H1 (cell line): ENCODE measurements around the gene LHPP. TPM values are rescaled to one million over a fixed set of nuclear protein-coding genes. Genes with fewer than 3 reads are reported as not detected.

ENCODE experiments used
- CEBPB ChIP-seq: IDR thresholded peaks from 2 replicates; pipeline ENCODE4 v1.6.1; 2012; ENCODE audit warnings: low read depth, low read length
- CREB1 ChIP-seq: IDR thresholded peaks from 2 replicates; pipeline ENCODE4 v1.6.1; 2012; ENCODE audit warnings: inconsistent platforms
- CTCF ChIP-seq, 3 experiments: IDR thresholded peaks; 1 replicate in 2 of 3; 2 replicates in 1 of 3; pipeline versions ENCODE4 v1.5.1 to v1.6.1; 2011; ENCODE audit warnings: low read length in 3 of 3, mild to moderate bottlenecking in 3 of 3, inconsistent platforms in 2 of 3, low read depth in 1 of 3, moderate library complexity in 1 of 3; ENCODE audit not compliant: insufficient read depth in 1 of 3; ENCODE audit errors: control extremely low read depth in 1 of 3
- EGR1 ChIP-seq: IDR thresholded peaks from 2 replicates; pipeline ENCODE4 v1.6.1; 2011; ENCODE audit warnings: low read depth, low read length, borderline replicate concordance
- RBBP5 ChIP-seq: IDR thresholded peaks from 2 replicates; pipeline ENCODE4 v1.7.1; 2012; ENCODE audit warnings: low read depth, mild to moderate bottlenecking, inconsistent platforms, low read length, moderate library complexity, borderline replicate concordance
- SIX5 ChIP-seq: IDR thresholded peaks from 2 replicates; pipeline ENCODE4 v1.6.1; 2011; ENCODE audit warnings: mild to moderate bottlenecking, low read depth, low read length
- polyA plus RNA-seq, 7 experiments: library from polyadenylated mRNA; depleted of rRNA in 3 of 7; stranded (reverse) in 5 of 7; unstranded in 2 of 7; fragments of >200 nt in 5 of 7; fragments of 200-250 nt in 2 of 7; gene quantifications; 1 replicate in 5 of 7; 2 replicates in 1 of 7; 4 replicates in 1 of 7; pipeline versions ENCODE4 v1.2.1 to v1.2.3, GENCODE V29; 2011 to 2013; ENCODE audit warnings: missing spikeins in 2 of 7, mixed read lengths in 2 of 7
- total RNA-seq: library from RNA; stranded (reverse); fragmentation: NEBNext Ultra II Directional; extraction: Animal tissue kit (Norgen Biotek cat#: 25700); gene quantifications from 2 replicates; pipeline ENCODE4 v1.2.1, GENCODE V29; 2021

The LHPP gene
- total and polyA plus RNA-seq, 2 of the 8 experiments (the other 6 are each of a cell fraction or from before 2014, with no cell fraction given), result 26.0 to 45.0 TPM

GRCh38 chr10:124588736-124589490 lies 127.3 kb downstream of the LHPP start (continued):
- TF ChIP-seq CTCF (IDR thresholded peaks at IDR 0.05; ENCODE audit: control extremely low read depth in 1 of 3, insufficient read depth in 1 of 3, low read depth in 1 of 3, low read length in 3 of 3), result no peak
- TF ChIP-seq EGR1, result no peak
- TF ChIP-seq CREB1, result no peak
- TF ChIP-seq SIX5, result no peak
- no peak for TF ChIP-seq CEBPB
- no peak for TF ChIP-seq RBBP5
